T-helper 2 cell (primary cell): Measurements from ENCODE around the gene MEIS1.
"Not testable (repeated sequence)": the region's sequence is repeated elsewhere in the genome, so short reads cannot be mapped to it uniquely, and the experiment has no call there.

Experiments
- DNase-seq, 5 experiments: peaks; one replicate each; pipeline versions ENCODE4 v3.0.0 to v3.0.0-alpha.2; 2012 to 2022
- total RNA-seq, 2 donors: gene quantifications; one replicate each; lab custom pipeline; 2026; lab: John Stamatoyannopoulos, UW

Gene MEIS1
- 0 to 0.27 reads per million in 2 donors for total RNA-seq

- DNase-seq: peak in 1 of 5 experiments; percentile 76
These were observed at the start of gene MEIS1 for GRCh38 chr2:66434679-66435548. Gene MEIS1 (plus strand): TSS chr2:66435125. CDS start chr2:66435857, 732 bp downstream.

DNA sequence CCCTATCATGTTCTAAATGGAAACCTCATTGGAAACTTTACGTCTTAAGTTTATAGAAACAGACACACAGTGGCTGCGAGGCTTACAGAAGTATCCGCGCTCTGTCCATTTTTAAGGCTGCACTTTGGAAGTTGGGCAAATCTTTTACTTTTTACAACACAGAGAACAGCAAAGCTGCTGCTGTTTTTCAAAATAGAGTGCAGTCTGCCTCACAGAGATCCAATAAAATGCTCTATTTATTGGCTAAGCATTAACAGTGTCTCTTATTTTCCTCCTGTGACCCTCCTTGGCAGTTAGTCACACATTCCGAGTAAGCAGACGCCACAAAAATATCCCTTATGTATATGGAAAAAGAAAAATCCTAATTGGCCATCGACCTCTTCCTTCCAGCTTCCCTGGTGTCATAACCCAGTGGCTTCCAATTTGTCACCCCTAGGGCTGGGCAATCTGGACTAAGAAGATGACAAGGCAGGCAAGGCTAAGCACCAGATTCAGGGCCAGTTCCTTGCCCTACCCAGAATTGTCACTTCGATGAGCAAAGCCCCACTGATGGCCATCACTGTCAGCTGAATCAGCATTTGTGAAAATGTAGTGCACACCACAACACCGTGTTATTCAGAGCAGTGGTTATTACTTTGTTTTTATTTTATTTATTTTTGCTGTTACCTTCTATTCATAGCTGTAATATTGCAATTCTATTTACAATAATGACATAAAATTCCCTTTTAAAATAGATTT, 47.7 kb upstream of the MEIS1 start:
- DNase-seq: no peak

DNA sequence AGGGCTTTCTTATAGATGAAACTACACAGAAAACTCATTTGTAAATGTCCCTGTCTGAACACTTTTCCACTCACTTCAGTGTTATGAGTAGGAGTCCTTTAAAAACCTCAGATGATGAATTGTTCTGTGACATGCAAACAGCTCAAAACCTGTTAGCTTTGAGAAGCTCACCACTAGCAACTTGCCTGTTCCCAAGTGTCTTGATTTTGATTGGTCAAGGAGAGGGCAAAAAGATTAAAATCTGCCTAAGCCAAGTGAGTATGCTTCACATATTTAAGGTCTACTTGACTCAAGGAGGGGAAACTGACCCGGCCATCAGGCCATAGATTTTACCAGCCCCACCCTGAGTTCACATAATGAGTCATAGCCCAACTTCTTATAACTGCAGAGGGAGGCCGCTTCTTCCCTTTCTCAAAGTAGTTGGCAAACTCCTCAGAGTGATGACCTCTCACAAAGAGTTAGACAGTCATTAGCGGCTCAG, 45.2 kb upstream of the MEIS1 start:
- DNase-seq: no peak

- DNase-seq: no peak
These were observed 44.8 kb upstream of the MEIS1 start for GRCh38 chr2:66390152-66390551.

DNA sequence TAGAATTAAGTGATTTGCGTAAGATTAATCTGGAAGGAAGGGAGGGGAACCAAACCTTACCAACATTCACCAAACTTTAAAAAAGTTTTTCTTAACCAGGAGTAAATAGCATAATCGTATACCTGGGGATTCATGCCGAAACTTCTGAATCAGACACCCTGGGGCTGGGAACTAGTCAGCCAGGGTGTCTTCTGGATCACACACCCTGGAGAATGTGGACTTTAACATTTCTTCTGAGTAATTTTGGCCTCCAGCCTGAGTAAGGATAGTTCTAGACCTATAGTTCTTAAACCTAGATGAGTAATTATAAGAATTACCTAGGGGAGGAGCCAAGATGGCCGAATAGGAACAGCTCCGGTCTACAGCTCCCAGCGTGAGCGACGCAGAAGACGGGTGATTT, 44.1 kb upstream of the MEIS1 start:
- DNase-seq: no peak

GRCh38 chr2:66391240-66391639, 43.7 kb upstream of the MEIS1 start:
- not testable (repeated sequence) for DNase-seq

DNA sequence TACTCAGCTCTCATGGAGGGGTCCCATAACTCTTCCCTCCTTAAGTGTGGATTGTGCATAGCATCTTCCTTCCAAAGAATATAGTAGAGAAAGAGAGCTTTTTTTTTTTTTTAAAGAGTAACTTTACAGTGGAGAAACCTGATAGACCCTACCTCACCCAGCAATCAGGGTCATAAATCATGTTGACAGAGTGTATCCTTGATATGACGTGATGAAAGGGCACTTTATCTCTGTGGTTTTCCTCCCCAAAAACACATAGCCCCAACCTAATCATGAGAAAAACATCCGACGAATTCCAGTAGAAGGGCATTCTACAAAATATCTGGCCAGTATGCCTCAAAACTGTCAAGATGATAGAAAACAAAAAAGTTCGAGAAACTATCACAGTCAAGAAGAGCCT, 29.5 kb upstream of the MEIS1 start:
- no peak for DNase-seq

DNA sequence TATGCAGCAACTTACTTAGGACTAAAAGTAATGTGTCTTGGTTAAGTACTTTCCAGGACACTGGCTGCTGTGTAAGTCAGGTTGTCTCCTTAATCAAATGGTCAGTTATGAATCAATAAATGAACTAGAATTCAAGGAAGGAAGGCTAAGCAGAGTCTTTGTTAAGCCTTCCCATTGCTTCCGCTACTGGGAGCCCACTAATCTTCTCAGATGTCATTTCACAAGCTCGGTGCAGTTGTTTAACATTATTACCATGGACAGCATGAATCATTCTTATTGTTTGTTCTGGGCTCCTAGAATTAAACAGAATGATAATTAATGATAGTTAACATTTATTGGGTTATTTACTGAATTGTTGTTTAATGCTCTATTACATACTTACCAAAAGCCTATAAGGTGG, 26.0 kb upstream of the MEIS1 start:
- DNase-seq: no peak

- DNase-seq: no peak
These were observed 22.1 kb upstream of the MEIS1 start for GRCh38 chr2:66412874-66413273.

- DNase-seq: no peak
These were observed 20.0 kb upstream of the MEIS1 start for GRCh38 chr2:66414896-66415295.

DNA sequence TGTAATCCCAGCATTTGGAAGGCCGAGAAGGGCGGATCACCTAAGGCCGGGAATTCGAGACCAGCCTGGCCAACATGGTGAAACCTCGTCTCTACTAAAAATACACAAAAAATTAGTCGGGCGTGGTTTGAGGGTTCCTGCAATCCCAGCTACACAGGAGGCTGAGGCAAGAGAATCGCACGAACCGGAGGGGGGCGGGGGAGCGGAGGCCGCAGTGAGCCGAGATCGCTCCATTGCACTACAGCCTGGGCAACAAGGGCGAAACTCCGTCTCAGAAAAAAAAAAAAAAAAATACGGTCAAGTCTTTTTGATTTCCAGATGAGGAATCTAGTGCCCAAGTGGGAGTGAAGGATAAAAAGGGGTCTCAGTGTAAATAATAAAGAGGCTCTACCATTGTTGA, 16.5 kb upstream of the MEIS1 start:
- no peak for DNase-seq

DNA sequence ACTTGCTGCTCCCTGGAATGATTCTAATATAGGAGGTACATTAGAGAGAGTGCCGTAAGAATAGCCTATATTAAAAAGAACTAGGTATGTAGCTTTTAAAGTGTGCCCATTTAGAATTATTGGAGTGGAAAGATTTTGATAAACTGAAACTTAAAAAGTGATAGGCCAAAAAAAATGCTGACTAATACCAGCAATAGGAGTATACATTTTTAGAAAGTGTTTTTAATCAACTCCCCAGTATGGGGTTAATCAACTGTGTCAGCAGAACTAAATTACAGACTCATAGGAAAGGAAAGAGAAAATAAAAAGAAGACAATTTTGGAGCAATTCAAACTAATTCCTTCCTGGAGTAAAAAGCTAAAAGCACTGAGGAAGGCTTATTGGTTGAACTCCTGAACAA, 13.3 kb upstream of the MEIS1 start:
- no peak for DNase-seq

- DNase-seq: no peak
These were observed 11.4 kb upstream of the MEIS1 start for GRCh38 chr2:66423391-66424124.

DNA sequence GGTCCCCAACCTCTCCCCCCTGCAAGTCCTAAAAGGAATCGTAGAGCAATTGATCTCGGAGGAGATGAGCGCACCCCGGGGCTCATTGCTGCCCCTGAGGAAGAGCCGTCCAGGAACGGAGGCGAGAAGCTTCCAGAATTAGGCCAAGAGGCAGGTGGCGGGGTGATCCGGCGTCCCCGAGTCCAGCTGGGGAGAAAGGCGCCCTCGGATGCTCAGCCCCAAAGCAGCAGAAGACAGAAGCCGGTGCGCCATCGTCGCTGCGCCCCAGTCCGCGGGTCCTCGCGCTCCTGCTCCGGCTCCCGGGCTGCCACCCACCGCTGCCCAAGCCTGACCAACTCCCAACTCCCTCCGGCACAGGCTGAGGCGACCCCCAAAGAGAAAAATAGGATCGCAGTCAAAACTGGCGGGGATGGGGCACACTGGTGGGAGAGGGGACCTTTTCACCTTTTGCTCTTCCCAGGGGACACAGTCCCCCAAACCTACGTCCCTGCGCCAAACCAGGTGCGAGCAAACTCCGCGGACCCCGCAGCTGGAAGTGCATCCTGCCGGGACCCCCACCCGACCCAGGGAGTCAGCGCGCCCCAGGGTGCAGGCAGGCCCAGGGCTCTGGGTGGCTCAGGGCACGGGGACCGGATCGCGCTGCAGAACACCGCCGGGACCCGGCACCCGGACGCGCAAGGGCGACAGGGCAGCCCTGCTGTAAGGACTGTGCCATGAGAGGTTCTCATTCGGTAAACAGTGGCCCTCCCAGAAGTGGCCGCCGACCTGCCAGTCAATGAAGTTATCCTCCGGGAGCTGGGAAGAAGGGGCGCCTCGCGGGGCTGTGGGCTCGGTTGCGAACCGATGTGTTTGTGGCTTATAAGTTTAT, 8.4 kb upstream of the MEIS1 start:
- no peak for DNase-seq

GRCh38 chr2:66427300-66427699, 7.6 kb upstream of the MEIS1 start:
- DNase-seq: no peak

DNA sequence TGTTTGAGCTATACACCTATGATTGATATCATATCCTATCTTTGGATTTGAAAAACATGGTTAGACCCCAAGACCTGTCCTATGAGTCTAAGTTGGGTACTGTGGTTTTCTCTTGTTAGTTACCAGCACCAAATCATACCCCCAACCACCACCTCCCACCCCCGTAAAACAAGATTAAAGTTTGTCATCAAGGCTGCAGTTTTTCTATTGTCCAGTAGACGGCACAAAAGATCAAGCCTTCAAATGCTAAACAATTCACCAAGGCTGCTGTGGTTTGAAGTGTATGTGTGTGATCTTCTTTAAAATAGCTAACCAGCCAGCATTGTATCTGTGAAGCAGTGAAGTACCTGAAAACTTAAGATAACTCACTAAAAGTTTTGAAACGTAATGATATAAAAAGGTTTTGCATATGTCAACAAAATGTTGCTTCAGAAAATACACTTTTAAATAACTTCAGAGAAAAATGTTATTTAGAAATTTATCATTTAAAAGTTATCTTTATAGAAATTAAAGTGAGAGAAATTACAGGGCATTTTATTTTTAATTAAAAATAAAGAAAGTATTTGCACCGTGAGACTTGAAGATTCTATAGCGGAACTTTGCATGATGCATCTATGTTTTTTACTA, 5.8 kb upstream of the MEIS1 start:
- DNase-seq: peak in 1 of 5 experiments; percentile 33

GRCh38 chr2:66429693-66430504, 5.0 kb upstream of the MEIS1 start:
- no peak for DNase-seq

GRCh38 chr2:66430505-66431273, 4.2 kb upstream of the MEIS1 start:
- DNase-seq: no peak

- no peak for DNase-seq
These were observed 3.7 kb upstream of the MEIS1 start for GRCh38 chr2:66431274-66431642.
